EH (cell line): ENCODE results near the gene ID2.
"Not testable (repeated sequence)": the region's sequence is repeated elsewhere in the genome, so short reads cannot be mapped to it uniquely, and the experiment has no call there.

Experiments used
- DNase-seq: peaks from one replicate; pipeline ENCODE4 v3.0.0-alpha.2; 2015; ENCODE audit warnings: low read depth

ID2 gene

DNA sequence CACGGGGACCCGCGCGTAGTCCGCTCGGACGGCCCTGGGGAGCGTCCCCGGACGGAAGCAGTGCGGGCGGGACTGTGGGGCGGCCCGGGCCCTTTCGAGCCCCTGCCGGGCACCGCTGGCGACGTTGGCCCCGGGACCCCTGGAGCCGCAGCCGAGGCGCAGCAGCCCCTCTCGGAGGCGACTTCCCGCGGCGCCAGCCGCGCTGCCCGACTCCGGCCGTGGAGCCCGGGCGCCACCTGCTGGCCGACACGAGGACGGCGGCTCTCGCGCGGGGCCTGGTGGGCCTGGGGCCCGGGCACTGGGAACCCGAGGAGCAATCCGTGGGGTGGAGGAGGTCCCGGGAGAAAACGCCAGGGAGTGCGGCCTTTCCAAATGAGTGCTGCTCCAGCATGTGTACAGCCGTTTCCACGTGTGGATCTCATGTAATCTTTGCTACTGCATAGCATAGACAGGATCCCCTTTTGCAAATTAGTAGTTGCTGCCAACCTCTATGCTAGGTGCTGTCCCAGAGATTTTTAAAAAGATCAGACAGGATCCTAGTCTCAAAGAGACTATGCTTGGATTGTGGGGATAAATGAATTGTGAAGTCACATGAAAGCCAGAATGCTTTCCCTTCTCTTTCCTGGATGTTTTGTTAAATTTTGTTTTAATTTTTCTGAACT, 4.0 kb downstream of the ID2 start:
- DNase-seq: peak; percentile 50

DNA sequence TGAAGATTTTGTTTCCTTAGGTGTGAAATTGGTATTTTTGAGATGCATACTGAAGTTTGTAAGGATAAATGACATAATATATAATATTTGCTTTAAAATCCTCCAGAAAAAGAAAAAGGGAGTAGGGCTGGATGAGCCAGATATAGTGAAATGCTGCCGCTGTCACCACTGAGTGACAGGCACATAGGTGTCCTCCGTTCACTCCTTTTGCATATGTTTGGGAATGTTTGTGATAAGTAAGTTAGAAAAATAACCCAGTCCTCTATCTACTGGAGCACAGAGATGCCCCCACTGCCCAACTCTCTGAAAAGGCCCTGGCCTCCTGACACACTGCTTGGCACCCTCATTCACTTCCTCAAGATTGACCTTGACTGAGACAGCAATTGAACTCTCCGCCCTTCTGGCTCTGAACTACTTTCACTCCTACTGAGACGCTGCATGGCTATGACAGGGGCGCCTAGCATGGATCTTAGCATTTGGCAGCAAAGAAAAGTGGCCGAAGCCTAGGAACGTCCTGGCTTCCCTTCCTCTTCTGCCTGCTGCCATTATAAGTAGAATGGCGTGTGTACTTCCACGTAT, 10.1 kb downstream of the ID2 start:
- DNase-seq: no peak

DNA sequence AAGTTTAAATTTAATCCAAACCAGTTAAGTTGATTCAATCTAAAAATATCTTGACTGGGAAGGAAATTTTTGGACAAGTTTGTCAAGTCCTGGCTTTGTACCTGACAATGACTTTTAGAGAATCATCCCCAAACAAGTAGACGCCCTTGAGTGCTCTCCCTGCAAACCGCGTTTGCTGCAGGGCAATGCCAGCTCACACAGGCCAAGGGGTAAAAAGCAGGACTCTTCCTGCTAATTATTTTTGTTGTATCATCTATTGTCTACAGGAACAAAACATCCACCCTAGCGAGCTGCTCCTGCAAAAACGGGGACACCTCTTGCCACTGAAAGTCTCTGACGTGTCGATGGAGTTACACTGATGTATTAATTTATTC, 10.9 kb downstream of the ID2 start:
- DNase-seq: no peak

DNA sequence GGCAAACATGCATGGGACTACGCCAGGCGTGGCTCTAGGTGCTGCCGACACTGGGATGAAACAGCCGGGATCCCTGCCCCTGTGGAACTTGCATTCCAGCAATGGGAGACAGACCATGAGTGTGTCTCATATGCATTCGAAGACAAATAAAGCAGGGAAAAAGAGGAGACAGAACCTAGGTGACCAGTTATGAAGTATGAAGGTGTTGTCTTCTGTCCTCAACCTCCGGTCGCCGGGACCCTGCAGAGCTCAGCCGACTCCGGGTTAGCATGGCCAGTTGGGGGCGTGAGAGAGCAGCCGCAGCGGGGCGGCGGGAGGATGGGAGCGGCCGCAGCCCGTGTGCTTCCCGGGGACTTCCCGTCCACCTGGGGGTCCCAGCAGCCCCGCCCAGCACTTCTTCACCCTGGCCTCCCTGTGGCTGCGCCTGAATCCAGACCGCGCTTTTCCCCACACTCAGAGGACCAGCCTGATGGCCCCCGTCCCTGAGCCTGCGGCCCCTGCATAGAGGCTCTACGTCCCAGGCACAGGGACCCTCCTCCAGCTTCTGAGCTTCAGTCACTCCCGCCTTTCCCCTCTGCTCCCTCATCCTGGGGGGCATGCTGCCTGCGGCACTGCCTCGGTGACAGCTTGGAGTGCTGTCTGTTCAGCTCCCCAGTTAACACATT, 11.4 kb downstream of the ID2 start:
- DNase-seq: no peak

DNA sequence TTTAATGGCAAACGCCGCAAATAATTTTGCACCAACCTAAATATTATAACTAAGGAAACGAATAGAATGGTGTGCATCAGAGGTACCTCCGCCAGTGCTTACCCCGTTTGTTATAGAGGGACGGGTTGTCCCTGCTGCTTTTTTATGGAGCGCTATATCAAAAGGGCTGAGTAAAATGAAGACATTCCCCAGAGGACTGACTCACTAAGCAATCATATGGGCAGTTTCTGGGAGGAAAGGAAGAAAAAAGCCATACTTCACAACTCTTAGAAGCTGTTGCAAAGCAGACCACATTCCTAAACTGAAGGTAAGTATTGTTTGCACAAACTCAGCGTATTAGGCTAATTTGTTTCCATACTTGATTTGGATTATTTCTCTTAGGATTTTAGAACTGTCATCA, 12.9 kb downstream of the ID2 start:
- DNase-seq: peak; percentile 13

DNA sequence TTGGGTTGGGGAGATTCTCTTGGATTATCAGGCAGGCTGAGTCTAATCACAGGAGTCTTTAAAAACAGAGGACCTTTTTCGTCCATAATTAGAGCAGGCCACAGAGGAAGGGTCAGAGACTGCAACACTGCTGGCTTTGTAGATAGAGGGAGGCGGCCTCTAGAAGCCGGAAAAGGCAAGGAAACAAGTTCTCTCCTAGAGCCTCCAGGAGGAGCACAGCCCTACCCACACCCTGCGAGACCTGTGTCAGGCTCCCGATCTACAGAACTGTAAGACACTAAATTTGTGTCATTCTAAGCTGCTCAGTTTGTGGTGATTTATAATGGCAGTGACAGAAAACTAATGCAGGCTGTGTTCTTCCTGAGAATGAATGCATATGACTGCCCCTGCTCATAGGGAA, 15.3 kb downstream of the ID2 start:
- no peak for DNase-seq

DNA sequence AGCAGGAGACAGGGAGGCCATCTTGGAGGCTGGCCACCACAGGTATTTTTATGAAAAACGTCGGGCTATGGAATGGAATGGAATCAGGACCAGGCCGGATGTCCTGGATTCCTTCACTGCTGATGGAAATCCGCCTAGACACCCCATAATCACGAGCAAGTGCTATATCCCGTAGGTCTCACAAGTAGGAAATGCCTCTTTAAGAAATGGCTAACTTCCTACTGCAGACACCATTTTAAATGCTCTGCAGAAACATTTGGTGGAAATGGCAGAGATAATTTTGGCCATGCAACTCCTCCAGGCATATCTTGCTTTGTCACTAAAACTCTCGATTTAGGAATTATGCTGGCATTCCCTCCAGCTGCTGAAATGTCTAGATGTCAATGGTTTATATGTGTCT, 18.0 kb downstream of the ID2 start:
- no peak for DNase-seq

DNA sequence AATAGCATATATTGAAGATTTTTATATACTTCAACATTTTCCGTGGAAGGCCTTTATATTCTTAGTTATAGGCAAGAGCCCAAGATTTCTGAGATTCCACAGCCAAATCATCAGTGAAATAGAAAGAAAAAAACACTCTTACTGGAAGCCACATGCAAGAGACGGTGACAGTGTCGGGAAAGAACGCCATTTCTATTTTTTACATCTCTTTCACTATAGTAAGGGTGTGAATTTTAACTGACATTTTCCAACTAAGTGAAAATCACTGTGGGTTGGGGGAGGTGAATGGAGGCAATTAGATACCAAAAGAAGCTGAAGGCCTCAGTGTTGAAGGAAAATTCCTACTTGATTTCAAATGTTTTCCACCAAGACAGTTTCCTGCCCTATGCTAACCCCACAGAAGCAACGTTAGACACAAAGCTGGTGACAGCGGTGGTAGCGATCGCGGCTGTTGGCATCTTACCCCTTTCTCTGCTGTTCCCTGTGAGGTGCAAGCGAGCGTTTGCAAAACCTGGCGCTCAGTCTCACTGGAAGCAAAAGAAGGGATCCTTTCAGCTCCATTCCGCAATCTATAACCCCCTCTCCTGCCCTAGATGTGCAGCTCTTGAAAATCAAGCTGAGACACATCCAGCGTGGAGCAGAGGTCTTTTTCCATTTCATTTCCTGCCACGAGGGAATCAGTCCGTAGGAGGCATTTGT, 20.0 kb downstream of the ID2 start:
- DNase-seq: no peak

DNA sequence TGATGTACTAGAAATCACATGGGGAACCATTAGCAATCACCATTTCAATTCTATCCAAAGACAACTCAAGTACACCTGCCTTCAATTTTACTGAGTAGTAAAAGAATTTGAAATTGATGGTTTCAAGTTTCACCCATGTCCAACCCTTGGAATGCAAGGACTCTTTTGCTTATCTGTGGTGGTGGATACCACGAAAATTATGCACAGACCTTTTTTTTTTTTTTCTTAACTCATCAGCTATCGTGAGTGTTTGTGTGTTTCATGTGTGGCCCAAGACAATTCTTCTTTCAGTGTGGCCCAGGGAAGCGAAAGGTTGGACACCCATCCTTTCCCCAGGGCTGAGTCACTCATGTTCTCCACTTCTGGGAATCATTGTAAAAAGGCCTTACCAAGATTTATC, 23.1 kb downstream of the ID2 start:
- DNase-seq: peak; percentile 7

DNA sequence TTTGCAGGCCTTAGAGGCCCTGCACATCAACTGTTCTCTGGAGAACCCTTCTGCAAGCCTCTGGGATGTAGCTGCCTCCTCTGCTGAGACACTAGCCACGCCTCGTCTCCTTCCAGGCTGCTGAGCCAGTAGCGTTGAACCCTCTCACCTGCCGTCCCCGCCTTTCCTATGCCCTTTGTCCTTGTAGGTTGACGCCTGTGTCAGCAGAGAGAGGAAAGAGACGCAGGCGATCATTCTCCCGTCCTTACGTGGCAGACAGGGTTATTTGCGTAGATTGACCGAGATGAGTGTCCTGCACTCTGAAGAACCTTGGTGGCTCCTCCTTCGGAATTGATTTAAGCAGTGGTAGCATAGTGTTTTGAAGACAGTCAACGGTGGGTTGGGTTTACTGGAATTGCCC, 27.8 kb downstream of the ID2 start:
- DNase-seq: no peak

DNA sequence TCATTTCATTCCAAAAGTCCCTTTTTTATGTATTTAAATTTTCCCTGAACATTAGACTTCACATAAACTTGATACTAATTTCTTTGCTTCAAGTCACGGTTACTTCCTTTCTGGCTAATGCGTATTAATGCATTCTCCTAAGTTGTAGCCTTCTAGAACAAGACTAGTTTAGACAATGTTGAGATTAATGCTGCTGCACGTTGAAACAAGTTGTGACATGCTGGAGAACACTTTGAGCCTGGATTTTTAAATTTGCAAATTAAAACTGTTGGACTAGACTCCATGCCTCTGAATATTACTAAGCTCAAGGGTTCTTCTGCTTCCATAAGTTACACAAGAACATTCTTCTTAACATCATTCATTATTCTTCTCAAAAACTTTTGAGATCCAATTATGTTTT, 29.1 kb downstream of the ID2 start:
- DNase-seq: no peak

DNA sequence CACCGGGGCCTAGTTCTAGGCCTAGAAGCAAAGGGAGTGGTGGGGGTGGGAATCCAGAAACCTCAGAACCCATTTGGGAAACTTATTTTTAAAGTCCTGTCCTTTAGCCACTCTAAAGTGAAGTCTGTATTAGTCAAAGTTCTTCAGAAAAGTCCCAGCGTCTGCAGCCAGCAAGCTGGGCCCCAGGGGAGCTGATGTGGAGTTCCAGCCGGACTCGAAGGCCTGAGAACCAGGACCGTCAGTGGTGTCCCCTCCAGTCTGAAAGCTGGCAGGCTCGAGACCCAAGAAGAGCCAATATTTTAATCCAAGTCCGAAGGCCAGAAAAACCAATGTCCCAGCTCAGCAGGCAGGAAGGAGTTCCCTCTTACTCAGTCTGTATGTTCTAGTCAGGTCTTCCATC, 32.4 kb downstream of the ID2 start:
- no peak for DNase-seq

DNA sequence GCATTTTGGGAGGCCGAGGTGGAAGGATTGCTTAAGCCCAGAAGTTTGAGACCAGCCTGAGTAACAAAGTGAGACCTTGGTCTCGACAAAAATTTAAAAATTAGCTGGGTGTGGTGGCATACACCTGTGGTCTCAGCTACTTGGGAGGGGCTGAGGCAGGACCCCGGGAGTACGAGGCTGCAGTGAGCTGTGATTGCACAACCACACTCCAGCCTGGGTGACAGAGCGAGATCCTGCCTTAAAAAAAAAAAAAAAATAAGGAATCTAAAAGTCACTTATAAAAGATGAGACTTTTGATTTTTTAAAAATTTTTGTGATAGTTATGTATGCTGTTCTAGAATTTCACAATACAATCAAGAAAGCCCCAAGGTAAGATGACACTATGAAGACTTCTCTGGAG, 33.1 kb downstream of the ID2 start:
- no peak for DNase-seq

DNA sequence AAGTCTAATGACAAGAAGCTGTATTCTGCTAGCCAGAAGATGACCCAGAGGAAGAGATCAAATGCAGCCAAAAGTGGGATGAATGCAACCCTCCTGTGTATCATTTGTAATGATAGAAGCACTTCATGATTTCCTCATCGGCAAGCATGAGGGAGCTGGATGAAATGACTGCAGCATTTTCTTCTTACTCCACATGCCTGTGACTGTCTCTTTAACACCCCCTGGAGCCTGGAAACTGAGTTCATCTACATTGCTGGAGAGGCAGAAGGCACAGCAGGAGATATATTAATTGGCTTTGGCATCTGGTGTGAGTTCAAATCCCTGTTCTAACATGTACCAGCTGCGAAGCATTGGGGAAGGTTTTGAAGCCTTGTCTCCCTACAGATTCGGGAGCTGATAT, 37.7 kb downstream of the ID2 start:
- peak; percentile 6 for DNase-seq

DNA sequence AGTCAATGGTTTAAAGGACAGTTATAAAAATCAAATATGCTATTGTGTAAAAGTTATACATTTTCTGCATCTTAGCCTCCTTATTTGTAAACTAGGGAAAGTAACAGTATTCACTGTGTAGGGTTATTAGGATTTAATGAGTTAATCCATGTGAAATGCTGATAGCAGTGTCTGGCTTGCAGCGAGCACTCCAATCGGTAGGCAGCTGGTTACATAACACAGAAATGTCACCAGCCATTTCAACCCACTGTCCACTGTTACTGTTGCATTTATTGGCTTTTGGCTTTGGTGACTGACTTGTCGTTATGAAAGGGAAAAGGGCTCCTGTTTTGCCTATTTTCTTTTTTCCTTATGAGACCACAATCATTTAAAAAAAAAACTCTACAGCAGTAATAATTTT, 38.9 kb downstream of the ID2 start:
- DNase-seq: no peak

DNA sequence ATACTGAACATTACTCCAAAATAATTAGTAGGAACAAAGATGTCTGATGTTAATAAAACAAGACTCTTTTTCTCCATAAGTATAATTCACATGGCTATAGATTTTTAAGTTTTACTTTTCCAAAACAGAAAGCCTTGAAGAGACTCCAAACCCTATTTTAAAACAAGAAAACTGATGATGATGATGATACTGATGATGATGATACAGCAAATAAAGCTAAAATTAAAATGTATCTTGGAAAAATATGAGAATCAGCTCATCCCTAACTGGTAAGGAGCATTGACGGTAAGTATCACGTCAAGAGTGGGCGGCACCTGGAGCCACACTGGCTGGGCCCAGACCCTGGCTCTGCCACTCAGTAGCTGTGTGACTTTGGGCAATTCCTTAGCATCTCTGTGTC, 39.6 kb downstream of the ID2 start:
- DNase-seq: no peak

DNA sequence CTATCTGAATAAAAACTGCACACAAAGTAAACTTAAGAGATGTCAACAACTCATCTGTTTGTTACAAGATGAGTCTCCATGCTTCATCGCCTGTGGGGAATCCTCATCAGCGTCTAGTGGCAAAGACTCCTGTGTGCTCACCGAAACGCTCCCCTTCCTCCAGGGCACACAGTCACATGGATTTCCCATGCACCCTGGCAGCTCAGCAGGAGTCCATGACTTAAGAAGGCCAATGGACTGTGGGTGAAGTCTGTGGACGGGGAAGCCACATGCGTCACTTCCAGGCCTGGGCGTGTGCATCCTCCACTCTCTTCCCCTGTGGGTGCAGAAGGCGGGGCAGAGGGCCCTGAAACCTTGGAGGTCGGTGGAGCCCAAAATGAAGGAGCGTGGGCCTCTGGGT, 41.1 kb downstream of the ID2 start:
- DNase-seq: no peak

DNA sequence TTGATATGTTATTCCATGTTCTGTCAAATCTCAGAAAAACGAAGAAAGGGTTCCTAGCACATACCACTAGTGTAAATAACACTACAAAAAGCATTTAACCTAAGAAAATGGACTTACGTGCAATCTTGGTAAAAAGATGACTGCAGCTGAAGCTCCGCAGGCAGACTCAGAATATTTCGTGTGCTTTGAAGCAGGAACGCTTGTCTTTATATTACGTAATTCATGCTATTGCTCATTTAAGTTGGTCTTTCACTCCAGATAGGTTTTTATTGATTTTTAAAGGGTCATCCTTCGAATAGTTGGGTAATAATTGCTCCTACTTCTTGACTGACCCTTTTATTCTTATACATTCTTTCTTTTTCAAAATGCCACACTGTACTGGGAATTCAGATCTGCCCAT, 44.0 kb downstream of the ID2 start:
- DNase-seq: no peak

DNA sequence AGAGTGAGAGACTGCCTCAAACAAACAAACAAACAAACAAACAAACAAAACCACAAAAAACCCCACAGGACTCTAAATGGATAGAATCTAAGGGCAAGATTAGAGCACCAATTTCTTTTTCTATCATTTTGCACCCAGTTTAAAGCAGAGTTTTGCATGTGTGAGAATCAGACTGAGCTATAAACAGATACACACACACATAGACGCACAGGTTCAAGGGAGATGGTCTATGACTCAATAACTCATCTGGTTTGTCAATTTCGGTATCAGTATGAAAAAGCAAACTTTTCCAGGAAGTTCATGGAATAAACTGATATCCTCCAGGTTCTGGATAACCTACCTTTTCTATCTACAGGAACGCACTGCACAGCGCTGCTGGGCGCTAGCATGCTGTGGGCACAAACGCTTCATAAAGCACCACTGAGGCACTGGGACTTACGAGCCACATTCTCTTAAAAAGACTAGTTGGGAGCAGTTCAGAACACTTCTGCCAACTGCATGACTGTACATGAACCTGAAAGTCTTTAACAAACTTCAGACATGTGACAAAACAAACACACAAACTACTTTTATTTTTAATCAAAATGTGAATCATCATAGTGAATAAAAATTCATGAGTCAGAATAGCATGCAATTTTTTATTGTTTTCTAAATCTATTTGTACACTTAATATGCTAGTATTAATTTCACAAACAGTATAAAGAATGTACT, 46.6 kb downstream of the ID2 start:
- no peak for DNase-seq

DNA sequence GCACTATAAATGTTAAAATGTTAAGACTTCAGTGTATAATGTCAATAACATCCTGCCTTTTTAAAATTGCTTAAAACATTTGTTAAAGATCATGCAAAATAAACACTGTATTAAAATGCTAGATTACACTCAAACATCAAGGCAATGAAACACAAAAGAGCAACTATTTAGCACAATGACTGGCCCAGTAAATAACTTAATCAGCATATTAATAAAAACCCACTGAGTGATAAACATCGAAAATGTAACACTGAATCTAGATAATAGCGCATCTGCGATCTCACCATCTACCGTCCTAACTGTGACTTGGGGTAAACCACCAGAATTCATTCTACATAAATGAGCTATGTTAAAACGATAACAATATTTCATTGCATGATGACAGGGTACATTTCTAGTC, 47.2 kb downstream of the ID2 start:
- DNase-seq: not testable (repeated sequence)

DNA sequence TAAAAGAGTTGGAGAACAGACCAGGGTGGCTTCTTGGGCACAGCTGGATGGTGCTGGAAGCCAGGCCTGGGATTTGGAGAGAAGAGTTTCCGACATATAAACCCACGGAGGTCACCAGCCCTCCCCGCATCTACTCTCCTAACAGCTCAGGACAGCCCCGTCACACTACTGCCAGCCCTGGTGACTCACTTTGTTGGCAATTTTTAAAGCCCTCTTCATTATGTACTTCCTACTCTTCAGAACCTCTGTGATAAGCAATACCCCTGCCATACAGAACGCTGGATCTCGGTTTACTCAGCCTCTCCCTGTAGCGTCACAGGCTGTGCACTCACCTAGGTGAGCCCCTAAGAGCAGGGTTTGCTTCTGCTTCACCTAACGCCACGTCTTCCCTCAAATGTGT, 48.1 kb downstream of the ID2 start:
- DNase-seq: peak; percentile 4

DNA sequence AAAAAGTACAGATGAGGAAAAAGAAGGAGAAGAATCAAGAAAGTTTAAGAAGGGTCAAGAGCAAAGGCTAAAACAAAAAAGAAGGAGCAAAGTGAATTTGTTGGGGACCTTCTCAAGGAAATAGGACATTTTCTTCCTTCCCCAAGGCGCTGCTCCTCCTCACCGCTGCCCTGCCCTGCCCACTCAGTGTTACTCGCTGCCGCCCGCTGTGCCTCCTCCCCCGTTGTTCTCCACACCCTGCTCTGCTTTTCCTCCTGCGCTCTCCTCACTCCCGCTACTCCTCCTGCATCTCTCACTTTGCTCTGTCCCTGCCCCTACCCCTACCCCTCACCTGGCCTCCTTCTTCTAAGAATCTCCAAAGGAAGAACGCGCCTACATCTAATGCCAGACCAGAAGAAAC, 50.7 kb downstream of the ID2 start:
- DNase-seq: no peak
